H1 (cell line): ENCODE results near the gene SORBS1. TPM values are rescaled to one million over a fixed set of nuclear protein-coding genes. Genes with fewer than 3 reads are reported as not detected.

Source experiments
- CTCF ChIA-PET: fragments of 300-600 bp; sonication (Branson Sonifier 250); formaldehyde crosslinking; loops from one replicate; lab custom pipeline; 2021; ENCODE audit not compliant: partially characterized antibody; lab: Charles Lee
- POLR2A ChIA-PET: fragments of 300-600 bp; sonication (Branson Sonifier 250); formaldehyde crosslinking; loops from one replicate; lab custom pipeline; 2021; ENCODE audit warnings: inconsistent platforms; ENCODE audit not compliant: partially characterized antibody; lab: Charles Lee
- DNase-seq, 2 experiments: peaks; one replicate each; pipeline versions ENCODE4 v3.0.0 to v3.0.0-alpha.2; 2010 to 2022; ENCODE audit warnings: low spot score in 2 of 2, low read depth in 1 of 2, mixed read lengths in 1 of 2
- FAIRE-seq: peaks from 2 replicates; lab custom pipeline; 2011; peaks lifted over from hg19 to GRCh38; lab: Jason Lieb, UNC
- H2AFZ ChIP-seq: 2 replicates; pipeline ENCODE4 v1.8.1; 2012; ENCODE audit warnings: low read length, inconsistent platforms
- H2AK5ac ChIP-seq: 2 replicates; pipeline ENCODE4 v1.6.1; 2013; ENCODE audit warnings: low read depth, low read length
- H2BK120ac ChIP-seq: replicated peaks from 2 replicates; pipeline ENCODE3; 2013; ENCODE audit warnings: low read depth, low read length, inconsistent platforms
- H2BK12ac ChIP-seq: 2 replicates; pipeline ENCODE4 v1.6.1; 2013; ENCODE audit warnings: low read depth, low read length
- H2BK15ac ChIP-seq: 2 replicates; pipeline ENCODE4 v1.6.1; 2013; ENCODE audit warnings: low read length
- H2BK20ac ChIP-seq: 2 replicates; pipeline ENCODE4 v1.6.1; 2013; ENCODE audit warnings: low read length
- H2BK5ac ChIP-seq: 2 replicates; pipeline ENCODE4 v1.6.1; 2013; ENCODE audit warnings: low read depth, low read length
- H3K14ac ChIP-seq: 2 replicates; pipeline ENCODE4 v1.6.1; 2013; ENCODE audit warnings: inconsistent platforms; ENCODE audit not compliant: insufficient read length
- H3K18ac ChIP-seq: 2 replicates; pipeline ENCODE4 v1.6.1; 2013; ENCODE audit warnings: low read length; ENCODE audit errors: extremely low read depth
- H3K23ac ChIP-seq: 2 replicates; pipeline ENCODE4 v1.6.1; 2013; ENCODE audit warnings: inconsistent platforms; ENCODE audit not compliant: insufficient read length
- H3K23me2 ChIP-seq: 2 replicates; pipeline ENCODE4 v1.6.1; 2013; ENCODE audit warnings: low read depth, low read length
- H3K27ac ChIP-seq: 2 replicates; pipeline ENCODE4 v1.6.1; 2011; ENCODE audit warnings: low read depth, low read length, inconsistent platforms
- H3K27me3 ChIP-seq, 4 experiments: replicated peaks in 1 of 4; 1 replicate in 1 of 4; 2 replicates in 3 of 4; pipeline versions ENCODE4 v1.6.1 to v1.8.1; 2011 to 2013; ENCODE audit warnings: low read length in 3 of 4, mild to moderate bottlenecking in 3 of 4, inconsistent platforms in 2 of 4, mixed read lengths in 2 of 4, moderate library complexity in 1 of 4; ENCODE audit not compliant: control insufficient read depth in 3 of 4, insufficient read depth in 3 of 4; ENCODE audit errors: extremely low read depth in 1 of 4
- H3K36me3 ChIP-seq, 4 experiments: 2 replicates each; pipeline versions ENCODE4 v1.6.1 to v1.8.1; 2011 to 2013; ENCODE audit warnings: mild to moderate bottlenecking in 4 of 4, low read length in 3 of 4, moderate library complexity in 2 of 4, control low read depth in 1 of 4, inconsistent platforms in 1 of 4; ENCODE audit not compliant: insufficient read depth in 4 of 4, control insufficient read depth in 2 of 4
- H3K4ac ChIP-seq: replicated peaks from 2 replicates; pipeline ENCODE3; 2013; ENCODE audit warnings: low read length, low read depth, mixed read lengths, inconsistent platforms; ENCODE audit not compliant: insufficient read length
- H3K4me1 ChIP-seq, 4 experiments: replicated peaks in 1 of 4; 1 replicate in 1 of 4; 2 replicates in 3 of 4; pipeline versions ENCODE4 v1.6.1 to v1.8.1; 2011 to 2013; ENCODE audit warnings: low read length in 3 of 4, inconsistent platforms in 2 of 4, mixed read lengths in 1 of 4; ENCODE audit not compliant: insufficient read depth in 4 of 4, control insufficient read depth in 3 of 4
- H3K4me2 ChIP-seq, 2 experiments: 2 replicates each; pipeline versions ENCODE4 v1.6.1 to v1.8.1; 2011 to 2013; ENCODE audit warnings: low read depth in 2 of 2, low read length in 2 of 2, control low read depth in 1 of 2, inconsistent platforms in 1 of 2, mild to moderate bottlenecking in 1 of 2; ENCODE audit not compliant: insufficient read depth in 1 of 2
- H3K4me3 ChIP-seq, 4 experiments: fragments of 200-600, 300-600 bp in 1 of 4; sonication (generic), shearing (Covaris generic), sonication (Bioruptor Twin) in 1 of 4; 2 replicates each; pipeline versions ENCODE4 v1.5.1 to v1.8.1; 2011 to 2016; ENCODE audit warnings: low read length in 4 of 4, low read depth in 3 of 4, control low read depth in 2 of 4, inconsistent platforms in 2 of 4, mild to moderate bottlenecking in 2 of 4, mixed read lengths in 1 of 4, moderate library complexity in 1 of 4; ENCODE audit not compliant: insufficient read depth in 2 of 4; ENCODE audit errors: extremely low read depth in 1 of 4
- H3K56ac ChIP-seq: replicated peaks from 2 replicates; pipeline ENCODE3; 2013; ENCODE audit warnings: low read depth, mild to moderate bottlenecking, mixed read lengths, low read length, inconsistent platforms; ENCODE audit not compliant: insufficient read length
- H3K79me1 ChIP-seq: 2 replicates; pipeline ENCODE4 v1.6.1; 2013; ENCODE audit warnings: low read depth, low read length, control low read depth
- H3K79me2 ChIP-seq, 2 experiments: 2 replicates each; pipeline versions ENCODE4 v1.6.1 to v1.8.1; 2012 to 2013; ENCODE audit warnings: low read length in 2 of 2, mild to moderate bottlenecking in 2 of 2, inconsistent platforms in 1 of 2; ENCODE audit not compliant: insufficient read depth in 2 of 2, control insufficient read depth in 1 of 2
- H3K9ac ChIP-seq, 4 experiments: replicated peaks in 1 of 4; 1 replicate in 1 of 4; 2 replicates in 3 of 4; pipeline versions ENCODE4 v1.6.1 to v1.8.1; 2011 to 2013; ENCODE audit warnings: low read depth in 3 of 4, low read length in 3 of 4, control low read depth in 2 of 4, mild to moderate bottlenecking in 2 of 4, moderate library complexity in 2 of 4, inconsistent platforms in 1 of 4; ENCODE audit errors: extremely low read depth in 1 of 4
- H3K9me3 ChIP-seq, 2 experiments: 2 replicates each; pipeline versions ENCODE4 v1.6.1 to v1.8.1; 2012 to 2013; ENCODE audit warnings: mild to moderate bottlenecking in 2 of 2, moderate library complexity in 2 of 2, control low read depth in 1 of 2, inconsistent platforms in 1 of 2, low read depth in 1 of 2, low read length in 1 of 2, mixed read lengths in 1 of 2; ENCODE audit not compliant: insufficient read depth in 2 of 2
- H4K20me1 ChIP-seq, 2 experiments: replicated peaks in 1 of 2; 2 replicates each; pipeline versions ENCODE3 to v1.8.1; 2011 to 2013; ENCODE audit warnings: inconsistent platforms in 2 of 2, low read length in 2 of 2, mild to moderate bottlenecking in 1 of 2; ENCODE audit not compliant: insufficient read depth in 2 of 2, control insufficient read depth in 1 of 2
- H4K5ac ChIP-seq: 2 replicates; pipeline ENCODE4 v1.6.1; 2013; ENCODE audit warnings: low read length, low read depth, mixed read lengths, inconsistent platforms; ENCODE audit not compliant: insufficient read length
- H4K8ac ChIP-seq: 2 replicates; pipeline ENCODE4 v1.8.0; 2013; ENCODE audit warnings: mild to moderate bottlenecking, moderate library complexity, low read length, inconsistent platforms; ENCODE audit not compliant: insufficient read depth; ENCODE audit errors: extremely low read depth
- H4K91ac ChIP-seq: replicated peaks from 2 replicates; pipeline ENCODE3; 2013; ENCODE audit warnings: low read length, mixed read lengths, inconsistent platforms; ENCODE audit not compliant: insufficient read length
- BACH1 ChIP-seq: IDR thresholded peaks from 2 replicates; pipeline ENCODE4 v1.6.1; 2012; ENCODE audit warnings: low read length, improper control_type of control experiment
- CHD1 ChIP-seq: IDR thresholded peaks from 2 replicates; pipeline ENCODE4 v1.6.1; 2012; ENCODE audit warnings: low read depth, low read length, improper control_type of control experiment
- NRF1 ChIP-seq: IDR thresholded peaks from 2 replicates; pipeline ENCODE4 v1.6.1; 2011; ENCODE audit warnings: mild to moderate bottlenecking, low read depth, low read length, improper control_type of control experiment
- SP1 ChIP-seq: IDR thresholded peaks from 2 replicates; pipeline ENCODE4 v1.6.1; 2011; ENCODE audit warnings: low read depth, low read length
- SP4 ChIP-seq: IDR thresholded peaks from 2 replicates; pipeline ENCODE4 v1.6.1; 2012; ENCODE audit warnings: low read length, inconsistent platforms
- WGBS, 2 experiments: shearing (Covaris generic) in 1 of 2; methylation state at CpG; one replicate each; pipeline versions ENCODE4 v1.1.6 to v1.1.7; 2013 to 2015; ENCODE audit warnings: low lambda C conversion rate in 2 of 2, mixed read lengths in 2 of 2, inconsistent platforms in 1 of 2, low coverage in 1 of 2, missing lambda C conversion rate in 1 of 2; ENCODE audit not compliant: insufficient replicate concordance in 2 of 2, insufficient coverage in 1 of 2, insufficient read length in 1 of 2; ENCODE audit errors: extremely low coverage in 1 of 2, missing lambda C conversion rate in 1 of 2; 5-methylcytosine and 5-hydroxymethylcytosine counted together
- polyA plus RNA-seq, 7 experiments: library from polyadenylated mRNA; depleted of rRNA in 3 of 7; stranded (reverse) in 5 of 7; unstranded in 2 of 7; fragments of >200 nt in 5 of 7; fragments of 200-250 nt in 2 of 7; gene quantifications; 1 replicate in 5 of 7; 2 replicates in 1 of 7; 4 replicates in 1 of 7; pipeline versions ENCODE4 v1.2.1 to v1.2.3, GENCODE V29; 2011 to 2013; ENCODE audit warnings: missing spikeins in 2 of 7, mixed read lengths in 2 of 7
- total RNA-seq: library from RNA; stranded (reverse); fragmentation: NEBNext Ultra II Directional; extraction: Animal tissue kit (Norgen Biotek cat#: 25700); gene quantifications from 2 replicates; pipeline ENCODE4 v1.2.1, GENCODE V29; 2021

The SORBS1 gene
- total and polyA plus RNA-seq, 2 of the 8 experiments (the other 6 are each of a cell fraction or from before 2014, with no cell fraction given), result 16.0 to 35.0 TPM

- H3K14ac ChIP-seq, result no peak overlapping the region
- peaks cover 0 to 5% (median 0%) of the 10 kb centered on the region in 4 experiments; a peak in 1 of 7 replicates for H3K4me1 ChIP-seq
- H3K79me1 ChIP-seq, result no peaks in the 10 kb centered on the region
- H3K4ac ChIP-seq, result no peak overlapping the region
- H4K8ac ChIP-seq, result no peak overlapping the region
- no peaks in the 10 kb centered on the region for H3K9me3 ChIP-seq
- 89% methylated on average over 6 of the region's 6 CpGs; no CpG with 5 or more reads in 1 of the 2 experiments for WGBS, 2 experiments
- H3K56ac ChIP-seq, result no peak overlapping the region
- no peak overlapping the region for H2BK12ac ChIP-seq
- no peak for DNase-seq
- H3K36me3 ChIP-seq, result peaks cover 0 to 8% (median 2%) of the 10 kb centered on the region in 4 experiments; a peak in 4 of 8 replicates
- H4K20me1 ChIP-seq, result peaks cover 0 to 5% of the 10 kb centered on the region in 2 experiments
- no peak overlapping the region for H3K4me3 ChIP-seq
- TF ChIP-seq SP1 (no peak), CHD1 (no peak), NRF1 (no peak), SP4 (no peak), BACH1 (no peak)
- TF ChIP-seq, all 59 proteins: peak for 0
- Histone ChIP-seq H3K4me2 (no peak overlapping the region), H3K27me3 (no peaks in the 10 kb centered on the region), H2BK15ac (no peak overlapping the region), H4K5ac (no peak overlapping the region), H3K23ac (no peak overlapping the region), H2AK5ac (no peak overlapping the region), H3K27ac (no peak overlapping the region), H4K91ac (no peak overlapping the region), H3K9ac (no peak overlapping the region), H3K23me2 (no peaks in the 10 kb centered on the region), H2AFZ (no peak overlapping the region), H3K79me2 (no peaks in the 10 kb centered on the region), H2BK20ac (no peak overlapping the region), H3K18ac (no peak overlapping the region), H2BK5ac (no peak overlapping the region), H2BK120ac (no peak overlapping the region)
- POLR2A ChIA-PET, result no interaction called here
- FAIRE-seq, result no peak
- CTCF ChIA-PET, result interaction anchor here (1.0 to 13.9 kb wide), 4 partner anchors 9 to 48 kb away, joined by 3 to 284 read pairs (median 18); no protein-coding TSS in a partner anchor
These were observed 137.8 kb downstream of the SORBS1 start for GRCh38 chr10:95423164-95424005.
